HG03432 (cell line): ENCODE measurements around the gene RAD51B.

Experiments used
- ATAC-seq: cut with Tn5 transposase; IDR thresholded peaks from one replicate; pipeline ENCODE4 v1.9.1; 2021; ENCODE audit warnings: mild to moderate bottlenecking, moderate library complexity; ENCODE audit not compliant: unreplicated experiment

Gene RAD51B

DNA sequence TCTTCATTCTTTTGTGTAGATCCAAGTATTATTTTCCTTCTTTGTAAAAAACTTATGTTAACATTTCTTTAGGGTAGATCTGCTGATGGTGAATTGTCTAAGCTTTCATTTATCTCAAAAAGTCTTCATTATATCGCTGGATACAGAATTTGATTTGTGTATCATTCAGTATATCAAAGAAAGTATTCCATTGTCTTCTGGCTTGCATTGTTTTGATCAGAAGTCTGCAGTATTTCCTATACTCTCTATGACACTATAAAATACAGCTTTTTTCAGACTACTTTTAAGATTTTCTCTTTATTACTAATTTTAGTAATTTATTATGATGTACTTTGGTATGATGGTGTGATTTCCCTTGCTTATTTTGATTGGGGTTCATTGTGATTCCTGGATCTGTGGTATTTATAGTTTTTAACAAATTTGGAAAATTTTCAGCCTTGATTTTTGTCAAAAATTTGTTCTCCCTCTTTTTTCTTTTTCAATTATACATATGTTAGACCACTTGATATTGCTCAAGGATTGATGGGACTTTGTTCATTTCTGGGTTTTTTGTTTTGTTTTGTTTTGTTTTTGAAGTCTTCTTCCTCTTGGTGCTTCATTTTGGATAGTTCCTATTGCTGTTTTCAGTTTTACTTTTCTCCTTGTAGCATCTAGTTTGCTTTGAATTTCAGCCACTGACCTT lies 796.8 kb downstream of the RAD51B start:
- ATAC-seq, result no peak

DNA sequence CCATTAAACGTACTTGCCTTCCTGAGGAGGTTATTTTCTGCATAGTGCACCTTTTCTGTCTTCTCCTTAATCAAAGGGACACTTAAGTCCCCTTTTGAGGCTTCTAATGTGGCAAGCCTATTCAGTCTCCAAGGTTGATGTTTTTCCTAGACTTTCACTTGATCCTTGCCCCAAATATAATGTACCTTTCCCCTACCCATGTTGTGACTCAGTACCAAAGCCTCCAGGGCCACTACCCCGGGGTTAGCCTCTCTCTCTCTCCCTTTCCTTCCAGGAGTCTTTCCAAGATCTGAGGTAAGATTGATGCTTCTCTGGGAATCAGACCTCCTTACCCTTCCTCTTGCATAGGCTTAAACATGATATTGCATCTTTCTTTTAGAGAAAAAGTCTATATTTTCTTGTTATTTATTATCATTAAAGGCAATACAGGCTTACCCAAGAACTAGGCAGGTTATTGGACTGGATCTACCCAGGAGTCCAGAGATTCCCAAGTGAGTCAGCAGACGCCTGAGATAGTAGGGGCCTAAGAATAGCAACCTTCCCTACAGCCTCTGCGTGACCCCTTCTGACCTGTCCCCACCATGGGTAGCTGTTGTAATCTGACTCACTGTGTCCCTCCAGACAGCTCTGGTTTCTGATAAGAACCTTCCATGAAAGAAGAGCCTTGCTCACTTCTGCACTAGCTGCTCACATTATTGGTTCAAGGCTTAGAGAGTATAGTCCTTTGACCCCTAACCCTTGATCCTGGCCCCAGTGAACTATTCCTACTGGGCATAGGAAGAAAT lies 800.4 kb downstream of the RAD51B start:
- ATAC-seq, result no peak

DNA sequence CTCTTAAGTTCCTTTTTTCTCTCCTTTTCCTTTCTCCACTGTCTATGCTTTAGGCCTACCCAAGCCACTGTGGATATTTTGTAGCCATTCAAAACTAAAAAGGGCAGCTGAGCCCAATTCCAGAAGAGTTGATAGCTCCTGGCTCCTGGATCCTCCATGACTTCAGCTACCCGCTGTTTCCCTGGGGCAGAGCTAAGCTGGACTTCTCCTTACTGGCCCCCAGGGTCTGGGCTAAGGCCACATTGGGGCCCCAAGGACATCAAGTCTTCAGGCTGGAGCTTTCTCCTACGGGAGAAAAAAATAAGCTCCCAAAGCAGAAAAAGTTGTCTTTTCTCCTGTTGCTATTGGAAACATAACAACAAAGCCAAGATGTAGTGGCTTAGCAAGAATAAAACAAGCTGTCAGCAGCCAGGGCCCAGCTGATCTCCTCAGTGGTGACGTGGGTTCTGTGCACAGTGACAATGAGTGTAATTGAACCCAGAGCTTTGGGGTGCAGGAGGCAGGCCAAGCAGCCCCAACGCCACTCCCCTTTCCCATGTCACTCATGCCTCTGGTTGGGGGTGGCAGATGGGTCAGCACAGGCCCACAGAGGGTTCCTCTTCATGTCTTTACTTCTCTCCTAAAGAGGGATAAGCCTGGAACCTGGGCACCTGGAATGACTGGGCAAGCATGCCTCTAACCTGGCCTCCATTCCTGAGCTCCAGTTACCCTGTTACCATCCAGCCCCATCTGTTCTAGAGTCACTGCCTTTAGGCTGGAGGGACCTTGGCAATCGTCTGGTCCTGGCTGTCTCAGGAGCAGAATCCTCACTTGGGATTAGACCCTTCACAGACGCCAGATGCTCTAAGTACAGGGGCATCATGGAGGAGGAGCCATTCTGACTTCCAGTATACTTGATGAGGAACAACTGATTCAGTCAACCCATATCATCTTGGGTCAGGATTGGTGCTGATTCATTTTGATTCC lies 802.1 kb downstream of the RAD51B start:
- no peak for ATAC-seq

DNA sequence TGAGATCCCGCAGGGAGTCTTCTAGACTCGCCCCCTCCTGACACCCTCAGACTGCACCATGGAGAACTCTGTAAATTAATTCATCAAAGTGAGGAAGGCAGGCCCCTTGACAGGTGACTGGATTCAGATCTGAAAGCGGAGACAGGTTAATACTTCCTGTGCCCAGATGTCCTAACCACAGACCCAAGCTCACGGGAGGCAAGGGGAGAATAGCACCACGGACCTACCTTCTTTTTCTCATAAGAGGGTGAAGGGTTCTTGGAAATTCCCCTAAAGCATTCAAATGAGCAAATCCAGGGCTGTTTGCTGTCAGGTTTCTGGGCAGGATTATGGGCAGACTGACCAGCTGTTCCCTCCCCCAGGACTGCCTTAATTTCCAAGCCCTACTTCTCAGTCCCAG lies 803.3 kb downstream of the RAD51B start:
- no peak for ATAC-seq

GRCh38 chr14:68623307-68623706 lies 803.7 kb downstream of the RAD51B start:
- ATAC-seq, result no peak

- no peak for ATAC-seq
Observed at GRCh38 chr14:68623826-68624225, 804.2 kb downstream of the RAD51B start.

DNA sequence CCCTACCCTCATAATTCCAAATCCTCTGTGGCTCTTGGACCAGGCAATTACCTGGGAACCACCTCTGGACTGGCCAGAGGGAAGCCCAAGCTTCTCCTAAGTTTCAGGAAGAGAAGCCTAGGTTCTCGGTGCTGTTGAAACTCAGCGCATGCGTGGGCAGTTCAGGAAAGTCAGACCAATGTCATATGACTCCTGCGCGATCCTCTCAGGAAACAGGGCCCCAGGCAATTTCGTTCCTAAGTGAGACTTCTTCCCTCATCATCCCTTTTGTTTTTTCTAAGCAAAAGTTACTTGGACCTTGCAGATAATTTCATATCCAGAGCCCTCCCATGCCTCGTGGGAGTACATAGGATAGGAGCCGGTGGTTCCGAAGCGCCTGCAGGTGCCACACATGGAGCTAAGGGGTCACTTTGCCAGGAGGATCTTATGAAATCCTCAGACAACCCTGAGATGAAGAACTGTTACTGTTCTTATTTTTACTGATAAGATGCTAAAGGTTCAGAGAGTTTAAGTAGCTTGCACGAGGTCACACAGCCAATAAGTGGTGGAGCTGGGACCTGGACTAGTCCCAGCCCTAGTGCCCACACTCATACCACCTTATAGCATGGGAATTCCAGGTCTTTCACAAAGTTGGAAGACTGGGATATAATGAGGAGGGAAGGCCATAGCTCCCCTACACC lies 805.1 kb downstream of the RAD51B start:
- ATAC-seq, result no peak

GRCh38 chr14:68625366-68626090 lies 805.9 kb downstream of the RAD51B start:
- ATAC-seq, result no peak

- no peak for ATAC-seq
Observed at GRCh38 chr14:68626386-68626785, 806.8 kb downstream of the RAD51B start.

DNA sequence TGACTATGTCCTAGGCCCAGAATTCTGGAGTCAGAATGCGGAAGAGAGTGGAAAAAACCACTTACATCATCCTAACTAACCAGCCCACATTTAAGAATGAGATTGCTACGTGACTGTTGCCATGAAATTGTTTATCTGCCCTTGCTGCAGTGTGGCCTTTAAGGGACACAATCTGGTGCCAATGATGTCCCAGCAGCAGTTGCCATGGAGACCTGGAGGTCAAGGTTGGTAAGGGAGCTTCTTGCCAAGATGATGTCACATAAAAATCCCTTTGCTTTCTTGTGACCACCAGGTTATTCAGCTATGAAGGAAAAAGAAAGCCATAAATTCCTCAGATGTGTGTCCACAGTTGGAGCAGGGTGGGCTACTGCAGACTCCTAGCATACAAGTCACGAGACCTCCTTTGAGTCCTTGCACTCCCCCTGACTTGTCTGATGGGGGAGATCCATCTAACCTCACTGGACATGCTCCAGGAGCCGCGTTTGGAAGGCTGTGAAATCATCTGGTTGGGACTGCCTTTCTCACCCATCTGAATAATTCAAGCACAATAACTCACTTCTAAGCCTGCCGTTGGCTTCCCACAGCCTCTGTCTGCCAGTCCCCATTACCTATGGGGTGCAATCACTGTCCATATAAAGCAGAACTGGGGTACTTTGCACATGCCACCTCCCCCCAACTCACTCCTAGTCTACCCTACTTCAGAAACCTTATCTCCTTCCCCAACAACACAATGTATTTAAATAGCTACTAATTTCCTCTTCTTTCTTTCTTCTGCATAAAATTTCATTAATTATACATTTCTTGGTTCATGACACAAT lies 807.7 kb downstream of the RAD51B start:
- ATAC-seq, result no peak

- no peak for ATAC-seq
Observed at GRCh38 chr14:68627868-68628604, 808.5 kb downstream of the RAD51B start.

DNA sequence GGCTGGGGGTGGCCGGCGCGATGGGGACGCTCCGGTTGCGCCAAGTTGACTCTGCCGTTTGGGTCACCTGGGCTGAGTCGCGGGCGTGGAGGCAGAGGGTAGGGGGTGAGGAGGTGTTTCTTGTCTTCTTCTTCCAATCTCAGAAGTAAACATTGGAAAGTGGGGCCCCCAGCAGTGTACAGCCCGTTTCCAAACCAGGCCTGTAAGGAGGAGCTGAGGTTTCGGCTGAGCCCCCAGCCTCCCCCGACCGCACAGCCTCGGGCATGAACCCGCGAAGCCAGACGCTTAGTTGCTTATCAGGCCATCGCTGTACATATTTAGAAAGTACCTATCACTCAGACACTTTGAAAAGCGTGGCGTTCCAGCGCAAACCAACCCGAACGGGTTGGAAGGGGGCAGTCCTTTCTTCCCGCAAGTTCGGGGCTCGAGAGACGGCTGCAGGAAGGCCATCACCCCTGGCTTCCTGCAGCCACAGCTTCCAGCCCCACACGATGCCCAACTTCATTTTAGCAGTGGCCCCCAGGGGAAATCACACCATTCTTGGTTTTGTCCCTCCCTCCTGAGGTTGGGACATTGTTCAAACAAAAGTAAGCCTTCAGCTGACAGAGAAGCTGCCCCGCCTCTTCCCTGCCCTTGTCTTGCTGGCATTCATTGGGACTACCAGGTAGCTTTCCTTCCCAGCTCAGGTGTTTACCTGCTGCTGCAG lies 809.2 kb downstream of the RAD51B start:
- no peak for ATAC-seq

DNA sequence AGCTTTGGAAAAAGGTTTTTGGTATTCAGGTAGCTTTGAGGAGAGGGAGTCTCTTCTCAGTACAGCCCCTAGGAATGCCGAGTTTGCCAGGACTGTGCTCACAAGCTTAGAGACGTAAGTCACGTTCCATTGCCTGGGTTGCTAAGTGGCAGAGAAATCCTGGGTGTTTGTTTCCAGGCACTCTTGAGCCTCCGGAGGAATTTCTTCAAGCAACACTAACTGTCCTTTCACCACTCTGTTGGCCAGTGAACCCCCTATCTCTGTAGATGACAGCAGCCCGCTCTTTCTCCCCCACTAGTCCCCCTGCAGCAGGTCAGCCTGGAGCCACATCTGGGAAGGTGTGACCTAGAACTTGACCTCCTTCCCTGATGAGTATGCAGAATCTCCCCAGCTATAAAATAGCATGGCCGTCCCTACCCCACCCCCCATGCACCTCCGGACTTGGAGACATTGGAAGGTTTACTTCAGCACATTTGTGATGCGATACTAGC lies 810.5 kb downstream of the RAD51B start:
- no peak for ATAC-seq

- ATAC-seq, result no peak
Observed at GRCh38 chr14:68630611-68631393, 811.2 kb downstream of the RAD51B start.

DNA sequence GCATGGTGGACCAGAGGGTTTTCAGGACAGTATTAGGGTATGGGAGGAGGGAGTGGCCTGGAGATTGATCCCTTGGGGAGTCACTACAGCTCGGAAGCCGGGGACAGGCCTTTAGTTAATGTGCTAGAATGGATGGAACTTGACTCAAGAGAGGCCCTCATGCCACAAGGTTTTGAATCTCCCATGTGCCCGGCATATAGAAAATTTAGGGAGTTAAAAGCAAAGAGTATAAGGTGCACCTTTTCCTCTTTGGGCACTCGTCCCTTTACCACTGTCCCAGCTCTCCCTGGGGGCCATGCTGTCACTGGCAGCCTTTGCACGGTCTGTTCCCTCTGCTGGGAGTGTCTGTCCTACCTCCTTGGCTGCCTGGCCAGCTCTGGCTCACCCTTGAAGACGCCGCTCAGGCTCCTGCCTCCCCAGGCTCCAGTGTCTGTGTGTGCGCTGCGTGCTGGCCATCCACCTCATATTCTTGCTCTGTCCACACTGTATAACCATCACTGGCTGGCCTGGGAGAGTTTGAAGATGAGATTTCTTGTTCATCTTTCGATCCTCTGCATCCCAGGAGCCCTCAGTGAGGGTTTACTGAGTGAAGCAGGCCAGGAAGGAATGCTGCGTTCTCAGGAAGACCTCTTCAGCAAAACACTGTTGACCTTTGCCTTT lies 811.9 kb downstream of the RAD51B start:
- ATAC-seq, result no peak

DNA sequence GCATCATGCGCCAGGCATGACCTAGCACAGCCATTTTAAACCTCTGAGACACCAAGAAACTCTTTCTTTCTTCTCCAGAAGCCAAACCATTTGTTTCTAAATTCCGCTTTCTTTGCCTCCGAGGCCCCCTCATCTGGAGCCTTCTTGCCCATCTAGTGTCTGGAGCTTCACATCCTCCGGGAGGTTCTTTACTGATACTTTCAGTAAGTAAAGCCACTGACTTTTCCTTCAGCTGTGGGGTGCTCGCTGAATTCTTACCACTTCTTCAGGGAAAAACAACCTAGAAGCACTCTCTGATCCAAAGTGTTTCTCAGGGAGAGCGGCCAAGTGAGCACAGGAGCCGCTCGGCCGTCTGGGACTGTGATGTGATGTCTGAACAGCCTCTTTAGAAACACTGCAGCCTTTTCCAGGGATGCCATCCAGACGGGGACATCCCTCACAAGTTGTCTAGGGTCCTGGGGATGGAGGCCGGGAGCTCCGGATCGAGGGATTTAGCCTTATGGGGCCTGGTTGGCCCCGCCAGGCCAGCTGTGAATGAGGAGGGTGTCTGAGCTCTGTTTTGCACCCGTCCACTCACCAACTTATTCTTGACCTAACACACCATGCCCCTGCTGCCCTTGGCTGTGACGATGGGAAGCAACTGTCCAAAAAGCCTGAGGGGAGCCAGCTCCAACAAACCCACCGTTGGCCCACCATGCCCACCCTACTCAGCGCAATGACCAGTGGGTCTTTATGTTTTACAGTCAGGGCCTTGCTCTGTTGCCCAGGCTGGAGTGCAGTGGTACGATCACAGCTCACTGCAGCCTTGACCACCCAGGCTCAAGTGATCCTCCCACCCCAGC lies 812.7 kb downstream of the RAD51B start:
- no peak for ATAC-seq
